HG02759 (cell line): Measurements from ENCODE around the gene SART1.

Source experiments
- ATAC-seq: cut with Tn5 transposase; IDR thresholded peaks from one replicate; pipeline ENCODE4 v1.9.1; 2021; ENCODE audit warnings: mild to moderate bottlenecking, moderate library complexity; ENCODE audit not compliant: unreplicated experiment

SART1 gene

GRCh38 chr11:65962141-65962564 lies 619 bp downstream of the SART1 start:
- no peak for ATAC-seq

- ATAC-seq = no peak
Observed at GRCh38 chr11:65964906-65965305, 3.4 kb downstream of the SART1 start.

- no peak for ATAC-seq
Observed at GRCh38 chr11:65965986-65966762, 4.6 kb downstream of the SART1 start.

GRCh38 chr11:65967329-65967934 lies 5.9 kb downstream of the SART1 start:
- ATAC-seq = no peak

DNA sequence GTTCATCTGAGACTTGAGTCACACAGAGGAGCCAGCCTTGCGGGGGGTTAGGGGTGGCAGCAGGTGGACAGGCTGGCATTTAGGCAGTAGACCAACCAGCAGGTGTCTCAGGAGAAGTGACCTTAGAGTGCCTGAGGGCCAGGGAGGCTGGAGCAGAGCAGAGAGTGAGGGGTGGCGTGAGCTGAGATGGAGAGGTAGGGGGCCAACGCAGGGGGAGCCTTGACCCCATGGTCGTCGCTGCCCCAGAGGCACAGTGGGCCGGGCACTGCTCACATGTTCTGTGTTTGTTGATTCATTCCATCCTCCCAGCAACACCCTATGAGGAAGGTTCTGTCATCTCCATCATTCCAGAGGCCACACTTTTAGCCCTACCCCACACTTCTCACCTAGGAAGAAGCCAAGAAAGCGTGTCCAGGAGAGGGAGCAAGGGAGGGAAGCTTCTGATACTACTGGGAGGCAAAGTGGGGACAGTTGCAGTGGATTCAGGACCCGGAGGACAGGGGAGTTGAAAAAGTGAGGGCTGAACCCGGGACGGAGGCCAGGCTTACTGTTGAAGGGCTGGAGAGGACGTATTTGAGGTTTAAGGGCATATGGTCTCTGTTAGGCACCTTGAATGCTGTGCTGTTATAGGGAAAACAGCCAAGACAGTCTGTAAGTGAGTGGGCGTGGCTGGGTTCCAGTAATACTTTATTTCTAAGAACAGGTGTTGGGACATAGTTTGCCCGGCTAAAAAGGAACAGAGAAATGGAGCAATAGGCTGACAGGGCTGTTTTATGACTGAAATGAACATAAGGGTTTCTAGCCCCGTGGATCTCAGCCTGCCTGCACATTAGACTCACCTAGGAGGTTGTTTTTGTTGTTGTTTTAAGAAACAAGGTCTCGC lies 7.3 kb downstream of the SART1 start:
- no peak for ATAC-seq

- ATAC-seq = no peak
Observed at GRCh38 chr11:65972116-65972515, 10.6 kb downstream of the SART1 start.

GRCh38 chr11:65973439-65974110 lies 12.0 kb downstream of the SART1 start:
- no peak for ATAC-seq

DNA sequence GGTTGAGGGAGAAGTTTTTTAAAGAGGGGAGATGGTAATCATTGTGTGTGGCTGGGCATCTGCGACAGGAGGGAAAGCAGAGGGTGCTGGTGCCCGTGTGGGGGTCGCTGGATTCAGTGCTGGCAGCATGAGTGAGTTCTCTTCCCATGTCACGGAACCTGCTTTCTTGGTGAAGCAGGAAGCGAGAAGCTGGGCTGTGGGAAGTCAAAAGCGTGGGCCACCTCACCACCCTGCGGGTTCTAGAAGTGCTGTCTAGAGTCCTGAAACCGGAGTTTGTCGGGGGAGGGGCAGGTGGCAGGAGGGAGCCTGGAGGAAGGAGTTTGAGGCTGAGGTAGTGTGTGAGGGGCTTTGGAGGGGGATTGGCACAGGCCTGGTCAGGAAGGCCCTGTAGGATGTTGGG lies 14.2 kb downstream of the SART1 start:
- ATAC-seq = no peak

GRCh38 chr11:65976216-65977176 lies 15.0 kb downstream of the SART1 start:
- no peak for ATAC-seq

- ATAC-seq = no peak
Observed at GRCh38 chr11:65977621-65978390, 16.3 kb downstream of the SART1 start.

- ATAC-seq = no peak
Observed at GRCh38 chr11:65978391-65979238, 17.1 kb downstream of the SART1 start.

DNA sequence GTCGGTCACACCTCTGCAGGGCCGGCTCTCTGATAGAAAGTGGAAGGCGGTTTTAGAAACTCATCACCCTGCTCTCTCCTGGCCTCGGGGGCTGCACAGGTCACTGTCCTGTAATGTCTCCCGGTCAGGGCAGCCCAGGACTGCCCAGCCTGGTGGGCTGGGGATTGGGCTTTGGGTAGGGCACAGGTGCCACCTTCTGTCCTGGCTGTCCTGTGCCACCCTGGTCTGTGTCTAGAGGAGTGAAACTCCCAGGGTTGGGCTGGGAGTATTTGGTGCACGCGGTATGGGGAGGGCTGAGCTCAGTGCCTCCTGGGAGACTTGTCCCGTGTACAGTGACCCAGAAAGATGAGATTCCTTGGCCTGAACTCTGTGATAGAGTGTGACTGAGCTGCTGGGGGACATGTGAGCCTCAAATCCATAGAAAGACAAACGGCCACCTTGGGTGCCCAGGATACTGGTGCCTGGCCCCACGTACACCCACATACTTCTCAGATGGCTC lies 17.8 kb downstream of the SART1 start:
- no peak for ATAC-seq

DNA sequence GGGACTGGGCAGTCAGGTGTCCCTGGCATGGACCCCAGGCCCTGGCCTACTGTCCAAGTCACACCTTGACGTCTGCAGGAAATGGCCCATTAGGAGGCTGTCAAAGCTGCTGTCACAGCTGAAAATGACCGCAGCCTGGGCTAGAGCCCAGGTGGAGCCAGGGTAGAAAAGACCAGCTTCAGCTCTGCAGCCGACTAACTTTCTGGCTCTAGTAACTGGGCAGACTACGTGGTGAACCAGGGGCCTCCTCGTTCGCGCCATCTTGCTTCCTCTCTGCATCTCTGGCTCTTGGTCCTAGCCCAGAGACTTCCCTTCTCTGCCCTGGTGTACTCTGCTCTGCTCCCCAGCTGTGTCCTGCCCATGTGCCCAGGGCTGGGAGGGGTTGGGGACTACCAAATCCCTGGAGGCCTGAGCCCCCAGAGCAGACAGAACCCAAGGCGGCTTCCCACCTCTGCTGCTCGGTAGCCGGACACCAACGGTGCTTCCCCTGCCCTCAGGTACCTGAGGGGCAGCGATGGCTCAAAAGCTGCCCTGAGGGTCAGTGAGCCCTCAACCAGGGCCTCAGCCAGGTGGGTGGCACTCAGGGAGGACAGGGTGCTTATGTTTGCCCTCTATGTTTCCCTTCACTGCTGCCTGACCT lies 19.7 kb downstream of the SART1 start:
- no peak for ATAC-seq

DNA sequence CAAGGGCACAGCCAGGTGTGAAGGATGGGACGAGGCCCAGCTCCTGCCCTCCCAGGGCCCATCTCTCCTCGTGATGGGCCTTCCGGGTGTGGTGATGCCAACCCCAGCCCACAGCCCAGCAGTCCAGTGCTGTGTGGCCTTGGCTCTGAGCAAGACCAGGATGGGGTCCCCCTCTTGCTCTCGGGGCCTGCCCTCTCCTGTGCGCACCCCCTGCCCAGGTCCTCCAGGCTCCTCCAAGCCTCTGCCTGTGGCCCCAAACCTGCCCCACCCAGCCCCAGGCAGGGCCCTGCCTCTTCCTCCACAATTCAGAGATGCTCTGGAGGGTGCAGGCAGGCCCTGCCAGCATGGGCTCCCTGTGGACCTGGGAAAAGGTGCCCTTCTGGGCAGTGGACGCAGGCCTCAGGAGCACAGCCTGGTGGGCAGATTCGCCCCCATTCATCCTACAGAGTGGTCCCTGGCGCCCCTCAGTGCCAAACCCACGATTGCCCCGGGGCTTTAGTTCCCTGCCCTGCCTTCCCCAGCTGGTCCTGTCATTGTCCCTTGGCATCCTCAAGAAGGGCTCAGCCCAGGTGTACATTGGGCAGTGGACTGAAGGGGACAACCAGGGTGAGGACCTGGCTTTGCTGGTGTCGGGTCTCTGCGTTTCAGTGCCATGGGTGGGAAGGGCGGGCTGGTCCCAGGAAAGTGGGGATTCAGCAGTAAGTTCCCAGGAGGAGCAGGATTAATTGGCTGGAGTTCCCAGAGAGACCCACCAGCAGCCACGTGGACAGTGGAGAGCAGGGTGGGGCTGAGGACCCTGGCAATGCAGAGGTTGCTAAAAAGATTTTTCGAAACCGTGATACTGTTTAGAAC lies 20.7 kb downstream of the SART1 start:
- no peak for ATAC-seq

DNA sequence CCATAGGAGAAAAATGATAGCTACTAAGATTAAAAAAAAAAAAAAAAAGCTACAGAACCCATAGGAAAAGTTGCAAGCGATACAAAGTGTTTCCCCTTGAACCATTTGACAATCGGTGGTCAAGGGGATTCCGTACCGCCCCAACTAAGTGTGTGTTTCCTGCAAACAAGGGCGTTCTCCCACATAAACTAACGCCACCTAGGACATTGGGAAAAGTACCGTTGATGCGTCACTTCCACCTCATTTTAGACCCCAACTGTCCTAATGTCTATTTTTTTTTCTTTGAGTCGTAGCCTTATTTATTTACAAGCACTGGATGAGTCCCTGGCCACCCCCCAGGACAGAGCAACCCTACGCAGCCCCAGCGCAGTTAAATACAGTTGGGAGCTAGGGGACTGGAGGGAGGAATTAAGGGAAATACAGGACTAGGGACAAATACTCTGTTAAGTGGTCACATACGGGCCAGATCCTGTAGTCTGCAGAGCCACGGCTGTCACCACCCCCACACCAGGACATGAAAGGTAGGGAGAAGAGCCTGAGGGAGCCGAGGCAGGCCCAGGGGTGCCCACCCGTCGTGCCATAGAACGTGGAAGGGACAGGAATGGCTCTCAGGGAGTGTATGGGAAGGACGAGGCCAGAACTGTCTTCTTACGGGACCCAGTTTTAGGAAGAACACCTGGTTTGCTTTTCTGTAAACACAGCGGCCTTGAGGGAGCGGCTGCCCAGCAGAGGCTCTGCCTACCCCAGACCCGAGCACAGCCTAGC lies 21.5 kb downstream of the SART1 start:
- no peak for ATAC-seq

DNA sequence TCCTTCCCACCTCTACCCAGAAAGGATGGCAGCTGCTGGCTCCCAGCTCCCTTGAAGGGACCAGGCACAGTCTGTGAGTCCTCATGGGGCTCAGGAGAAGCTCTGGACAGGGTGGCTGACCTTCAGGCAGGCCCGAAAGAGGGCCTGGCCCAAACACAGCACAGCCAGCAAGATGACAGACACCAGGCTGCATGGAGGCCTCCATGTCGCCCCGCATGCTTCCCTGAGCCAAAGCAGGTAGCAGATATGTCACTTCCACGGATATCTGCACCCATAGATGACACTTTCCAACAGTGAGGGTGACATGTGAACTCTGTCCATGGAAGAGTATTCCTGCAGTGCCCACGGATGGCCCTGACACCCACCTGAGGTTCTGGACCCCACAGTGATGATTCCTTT lies 22.1 kb downstream of the SART1 start:
- no peak for ATAC-seq
